SK-N-SH (cell line): ENCODE data around the gene ZP2. TPM values are rescaled to one million over a fixed set of nuclear protein-coding genes. Genes with fewer than 3 reads are reported as not detected.
"Not testable (repeated sequence)": the region's sequence is repeated elsewhere in the genome, so short reads cannot be mapped to it uniquely, and the experiment has no call there.

Experiments
- CTCF ChIA-PET: fragments of 300-600, 350-600 bp; formaldehyde crosslinking; extraction: SDS; loops from one replicate; lab custom pipeline; 2021; lab: Yijun Ruan, JAX
- POLR2A ChIA-PET: fragments of 350-600 bp; sonication (Branson Sonifier 250); formaldehyde crosslinking; extraction: SDS; loops from one replicate; lab custom pipeline; 2020; ENCODE audit warnings: antibody characterized with exemption, inconsistent platforms; lab: Yijun Ruan, JAX
- DNase-seq: peaks from one replicate; pipeline ENCODE4 v3.0.0; 2012
- H2AFZ ChIP-seq: fragments of 200-600 bp; sonication (generic); 2 replicates; pipeline ENCODE4 v1.8.1; 2016; ENCODE audit warnings: antibody characterized with exemption, mild to moderate bottlenecking, low read depth
- H3F3A ChIP-seq: fragments of 200-600 bp; sonication (generic); replicated peaks from 2 replicates; pipeline ENCODE3; 2016; ENCODE audit warnings: antibody characterized with exemption, mild to moderate bottlenecking; ENCODE audit not compliant: insufficient read depth
- H3K27ac ChIP-seq, 2 experiments: fragments of 200-500 bp in 1 of 2; fragments of 200-600 bp in 1 of 2; sonication (Bioruptor generic) in 1 of 2; sonication (generic), shearing (Covaris generic) in 1 of 2; 2 replicates each; pipeline versions ENCODE4 v1.5.1 to v1.6.1; 2014 to 2016; ENCODE audit warnings: low read depth in 2 of 2, inconsistent platforms in 1 of 2, low read length in 1 of 2, mild to moderate bottlenecking in 1 of 2, mixed read lengths in 1 of 2
- H3K27me3 ChIP-seq: fragments of 200-600 bp; sonication (generic), shearing (Covaris generic); 2 replicates; pipeline ENCODE4 v1.6.1; 2016; ENCODE audit warnings: mixed run types; ENCODE audit not compliant: insufficient read depth
- H3K36me3 ChIP-seq, 2 experiments: fragments of 200-500 bp in 1 of 2; fragments of 200-600 bp in 1 of 2; sonication (Bioruptor generic) in 1 of 2; sonication (generic) in 1 of 2; replicated peaks in 1 of 2; 2 replicates each; pipeline versions ENCODE3 to v1.5.1; 2014 to 2016; ENCODE audit warnings: low read length in 1 of 2, mild to moderate bottlenecking in 1 of 2; ENCODE audit not compliant: insufficient read depth in 2 of 2, control insufficient read depth in 1 of 2
- H3K4me1 ChIP-seq, 2 experiments: fragments of 200-500 bp in 1 of 2; fragments of 200-600 bp in 1 of 2; sonication (Bioruptor generic) in 1 of 2; sonication (generic), shearing (Covaris generic) in 1 of 2; 2 replicates each; pipeline versions ENCODE4 v1.5.1 to v1.6.1; 2014 to 2016; ENCODE audit warnings: low read depth in 1 of 2, low read length in 1 of 2, mixed run types in 1 of 2; ENCODE audit not compliant: insufficient read depth in 2 of 2, control insufficient read depth in 1 of 2
- H3K4me2 ChIP-seq: fragments of 200-600 bp; sonication (generic), shearing (Covaris generic); 2 replicates; pipeline ENCODE4 v1.6.1; 2017; ENCODE audit warnings: mixed run types
- H3K4me3 ChIP-seq, 2 experiments: fragments of 200-500 bp in 1 of 2; fragments of 200-600 bp in 1 of 2; sonication (Bioruptor generic) in 1 of 2; sonication (generic), shearing (Covaris generic) in 1 of 2; 2 replicates each; pipeline versions ENCODE4 v1.5.1 to v1.8.1; 2014 to 2016; ENCODE audit warnings: low read depth in 2 of 2, inconsistent platforms in 1 of 2, low read length in 1 of 2, mild to moderate bottlenecking in 1 of 2, mixed read lengths in 1 of 2, moderate library complexity in 1 of 2
- H3K79me2 ChIP-seq: fragments of 200-600 bp; sonication (generic); 2 replicates; pipeline ENCODE4 v1.8.1; 2017; ENCODE audit warnings: mild to moderate bottlenecking; ENCODE audit not compliant: insufficient read depth
- H3K9ac ChIP-seq: fragments of 200-600 bp; sonication (generic); 2 replicates; pipeline ENCODE4 v1.6.1; 2017; ENCODE audit warnings: mixed run types
- H3K9me2 ChIP-seq: fragments of 200-600 bp; sonication (generic); 2 replicates; pipeline ENCODE4 v1.6.1; 2017; ENCODE audit warnings: mixed run types
- H3K9me3 ChIP-seq: fragments of 200-600 bp; sonication (generic); 2 replicates; pipeline ENCODE4 v1.6.1; 2017; ENCODE audit warnings: mixed run types, mild to moderate bottlenecking, moderate library complexity
- H4K20me1 ChIP-seq: fragments of 200-600 bp; sonication (generic); 2 replicates; pipeline ENCODE4 v1.6.1; 2017; ENCODE audit warnings: mild to moderate bottlenecking, mixed run types; ENCODE audit not compliant: insufficient read depth
- CHD2 ChIP-seq: fragments of 150-350 bp; IDR thresholded peaks from 2 replicates; pipeline ENCODE4 v1.6.1; 2018; ENCODE audit warnings: low read length; ENCODE audit not compliant: partially characterized antibody
- CTCF ChIP-seq: fragments of 200-600 bp; sonication (generic); IDR thresholded peaks from 2 replicates; pipeline ENCODE4 v1.6.1; 2017; ENCODE audit warnings: antibody characterized with exemption, mild to moderate bottlenecking, moderate library complexity
- ELF1 ChIP-seq: IDR thresholded peaks from 2 replicates; pipeline ENCODE4 v1.4.0; 2012
- EP300 ChIP-seq, 2 experiments: IDR thresholded peaks; 2 replicates each; pipeline versions ENCODE4 v1.4.0 to v1.6.1; 2012; ENCODE audit warnings: borderline replicate concordance in 1 of 2, low read depth in 1 of 2, low read length in 1 of 2
- FOSL2 ChIP-seq: IDR thresholded peaks from 2 replicates; pipeline ENCODE4 v1.4.0; 2012; ENCODE audit warnings: low read depth, mild to moderate bottlenecking, moderate library complexity, borderline replicate concordance
- FOXJ3 ChIP-seq: sonication (generic); formaldehyde crosslinking; IDR thresholded peaks from 2 replicates; pipeline ENCODE4 v1.5.1; 2020; ENCODE audit warnings: mild to moderate bottlenecking, missing genetic modification reagents
- FOXM1 ChIP-seq: IDR thresholded peaks from 2 replicates; pipeline ENCODE4 v1.4.0; 2012; ENCODE audit warnings: low read depth, mild to moderate bottlenecking
- GABPA ChIP-seq: IDR thresholded peaks from 2 replicates; pipeline ENCODE4 v1.4.0; 2012; ENCODE audit warnings: low read depth, mild to moderate bottlenecking
- JUND ChIP-seq: IDR thresholded peaks from 2 replicates; pipeline ENCODE4 v1.4.0; 2012
- MAX ChIP-seq: IDR thresholded peaks from 2 replicates; pipeline ENCODE4 v1.4.0; 2012; ENCODE audit warnings: low read depth
- NFIC ChIP-seq: IDR thresholded peaks from 2 replicates; pipeline ENCODE4 v1.4.0; 2012; ENCODE audit warnings: borderline replicate concordance
- REST ChIP-seq: IDR thresholded peaks from 2 replicates; pipeline ENCODE4 v1.6.1; 2012; ENCODE audit warnings: mild to moderate bottlenecking, low read depth, low read length, moderate library complexity
- RXRA ChIP-seq: IDR thresholded peaks from 2 replicates; pipeline ENCODE4 v1.4.0; 2012; ENCODE audit warnings: low read depth, mild to moderate bottlenecking, borderline replicate concordance
- SMC3 ChIP-seq: IDR thresholded peaks from 2 replicates; pipeline ENCODE4 v1.6.1; 2012; ENCODE audit warnings: low read depth, low read length, improper control_type of control experiment
- TEAD4 ChIP-seq: IDR thresholded peaks from 2 replicates; pipeline ENCODE4 v1.4.0; 2012; ENCODE audit warnings: mild to moderate bottlenecking, borderline replicate concordance; ENCODE audit not compliant: insufficient read depth
- USF1 ChIP-seq: IDR thresholded peaks from 2 replicates; pipeline ENCODE4 v1.4.0; 2012; ENCODE audit warnings: low read depth, borderline replicate concordance
- ZBTB33 ChIP-seq: IDR thresholded peaks from 2 replicates; pipeline ENCODE4 v1.4.0; 2012; ENCODE audit warnings: low read depth, borderline replicate concordance
- WGBS: methylation state at CpG from one replicate; pipeline ENCODE4 v1.1.6; 2017; ENCODE audit warnings: low lambda C conversion rate; 5-methylcytosine and 5-hydroxymethylcytosine counted together
- polyA plus RNA-seq, 3 experiments: library from polyadenylated mRNA; depleted of rRNA; stranded (reverse); fragments of >200 nt; gene quantifications; 2 replicates each; pipeline ENCODE4 v1.2.3, GENCODE V29; 2012

The ZP2 gene
- polyA plus RNA-seq, 1 of the 3 experiments (the other 2 are of a cell fraction), result not detected

- TF ChIP-seq EP300 (IDR thresholded peaks at IDR 0.05; ENCODE audit: borderline replicate concordance in 1 of 2, low read depth in 1 of 2, low read length in 1 of 2) (no peak), FOXM1 (no peak), REST (no peak), CTCF (no peak), JUND (no peak), NFIC (no peak), CHD2 (no peak)
These were observed 36.0 kb downstream of the ZP2 start (continued) for GRCh38 chr16:21175397-21175796.

- no peak overlapping the region for H3K4me3 ChIP-seq
- WGBS, result 92% methylated on average over 3 of the region's 3 CpGs
- no peak for TF ChIP-seq GABPA
- no peak for TF ChIP-seq USF1
- no peak for TF ChIP-seq FOXM1
- TF ChIP-seq TEAD4, result no peak
- TF ChIP-seq FOXJ3, result no peak
- TF ChIP-seq FOSL2, result no peak
- TF ChIP-seq SMC3, result no peak
- no peak for TF ChIP-seq ZBTB33
- no peak for TF ChIP-seq ELF1
- no peak for TF ChIP-seq RXRA
- TF ChIP-seq MAX, result no peak
- TF ChIP-seq, all 33 proteins: peak for 0
- H4K20me1 ChIP-seq, result no peaks in the 10 kb centered on the region
- H3K9me3 ChIP-seq, result no peaks in the 10 kb centered on the region
- H3K27me3 ChIP-seq, result no peaks in the 10 kb centered on the region
- no peak overlapping the region for H2AFZ ChIP-seq
- no peaks in the 10 kb centered on the region for H3K4me1 ChIP-seq
- POLR2A ChIA-PET, result no interaction called here
- H3K9me2 ChIP-seq, result no peaks in the 10 kb centered on the region
- no peak overlapping the region for H3K4me2 ChIP-seq
- no peaks in the 10 kb centered on the region for H3F3A ChIP-seq
- no peak overlapping the region for H3K27ac ChIP-seq
- DNase-seq, result no peak
- no peak overlapping the region for H3K9ac ChIP-seq
- CTCF ChIA-PET, result interaction anchor here (1.3 to 1.5 kb wide), 3 partner anchors 16 to 128 kb away, joined by 4 to 6 read pairs (median 4); no protein-coding TSS in a partner anchor
- H3K36me3 ChIP-seq, result peaks cover 6 to 10% of the 10 kb centered on the region in 2 experiments
- no peaks in the 10 kb centered on the region for H3K79me2 ChIP-seq
These were observed 38.7 kb downstream of the ZP2 start for GRCh38 chr16:21172650-21173049.

- H3K27me3 ChIP-seq, POLR2A ChIA-PET, H3F3A ChIP-seq, H4K20me1 ChIP-seq, H3K4me2 ChIP-seq, H3K9me2 ChIP-seq, H2AFZ ChIP-seq, H3K9me3 ChIP-seq, DNase-seq, H3K9ac ChIP-seq, H3K27ac ChIP-seq, H3K4me3 ChIP-seq, H3K79me2 ChIP-seq, H3K4me1 ChIP-seq: not testable (repeated sequence)
- H3K36me3 ChIP-seq, result peaks cover 6 to 10% of the 10 kb centered on the region in 2 experiments
- WGBS, result 90% methylated on average over 6 of the region's 8 CpGs
- CTCF ChIA-PET, result interaction anchor here (1.3 to 3.8 kb wide), 3 partner anchors 14 to 108 kb away, joined by 6 to 18 read pairs (median 6); partner anchors contain the start of gene CRYM
These were observed 41.3 kb downstream of the ZP2 start for GRCh38 chr16:21170116-21170515.
